Progenitor cell of endocrine pancreas (in vitro differentiated cells): ENCODE data around the gene PTK7. TPM values are rescaled to one million over a fixed set of nuclear protein-coding genes. Genes with fewer than 3 reads are reported as not detected.
"Not testable (repeated sequence)": the region's sequence is repeated elsewhere in the genome, so short reads cannot be mapped to it uniquely, and the experiment has no call there.

Experiments
- DNase-seq: peaks from one replicate; pipeline ENCODE4 v3.0.0; 2021; ENCODE audit warnings: low spot score; ENCODE audit not compliant: unreplicated experiment
- H3K27ac Mint-ChIP-seq: 2 replicates; pipeline ENCODE4 v1.8.0; 2021; ENCODE audit warnings: mild to moderate bottlenecking, moderate library complexity, mixed read lengths
- H3K27me3 Mint-ChIP-seq: 2 replicates; pipeline ENCODE4 v1.8.0; 2021; ENCODE audit warnings: mixed read lengths
- H3K36me3 Mint-ChIP-seq: 2 replicates; pipeline ENCODE4 v1.8.0; 2022; ENCODE audit warnings: mixed read lengths; ENCODE audit not compliant: insufficient read depth
- H3K4me1 Mint-ChIP-seq: 2 replicates; pipeline ENCODE4 v1.8.0; 2021; ENCODE audit warnings: low read depth, mixed read lengths
- H3K4me3 Mint-ChIP-seq: 2 replicates; pipeline ENCODE4 v1.8.0; 2021; ENCODE audit warnings: low read depth, mild to moderate bottlenecking, moderate library complexity, mixed read lengths
- H3K9me3 Mint-ChIP-seq: 2 replicates; pipeline ENCODE4 v1.8.0; 2021; ENCODE audit warnings: low read depth, mixed read lengths
- CTCF ChIP-seq: fragments of 200-600 bp; sonication (generic); IDR thresholded peaks from one replicate; pipeline ENCODE4 v1.5.0; 2021; ENCODE audit warnings: antibody characterized with exemption, mild to moderate bottlenecking; ENCODE audit not compliant: unreplicated experiment
- total RNA-seq: library from RNA; stranded (reverse); gene quantifications from 2 replicates; pipeline ENCODE4 v1.2.1, GENCODE V29; 2021

Gene PTK7
- total RNA-seq, 1 donor from 2014 or later, result 141 TPM

- Mint-ChIP-seq H3K27me3 (no peaks in the 10 kb centered on the region), H3K36me3 (peaks cover 3% of the 10 kb centered on the region), H3K4me1 (peaks cover 13% of the 10 kb centered on the region), H3K27ac (peak overlapping the region; percentile 92), H3K9me3 (no peaks in the 10 kb centered on the region), H3K4me3 (no peak overlapping the region)
- DNase-seq, result no peak
- TF ChIP-seq CTCF, result no peak
These were observed 27.3 kb downstream of the PTK7 start for GRCh38 chr6:43103253-43103876.

- Mint-ChIP-seq H3K9me3 (no peaks in the 10 kb centered on the region), H3K36me3 (peaks cover 3% of the 10 kb centered on the region), H3K4me1 (peaks cover 11% of the 10 kb centered on the region), H3K4me3 (no peak overlapping the region), H3K27ac (peak overlapping the region; percentile 51), H3K27me3 (no peaks in the 10 kb centered on the region)
- TF ChIP-seq CTCF, result no peak
- no peak for DNase-seq
These were observed 29.6 kb downstream of the PTK7 start for GRCh38 chr6:43105538-43106222.

- H3K4me3 Mint-ChIP-seq, result no peak overlapping the region
- DNase-seq, result no peak
- peaks cover 3% of the 10 kb centered on the region for H3K36me3 Mint-ChIP-seq
- peaks cover 14% of the 10 kb centered on the region for H3K4me1 Mint-ChIP-seq
- no peak overlapping the region for H3K27ac Mint-ChIP-seq
- TF ChIP-seq CTCF, result no peak
- H3K9me3 Mint-ChIP-seq, result no peaks in the 10 kb centered on the region
- no peaks in the 10 kb centered on the region for H3K27me3 Mint-ChIP-seq
These were observed 31.4 kb downstream of the PTK7 start for GRCh38 chr6:43107344-43108062.

GRCh38 chr6:43113431-43114260 is 37.5 kb downstream of the PTK7 start:
- peaks cover 3% of the 10 kb centered on the region for H3K36me3 Mint-ChIP-seq
- DNase-seq, result no peak
- peaks cover 19% of the 10 kb centered on the region for H3K4me1 Mint-ChIP-seq
- H3K27me3 Mint-ChIP-seq, result no peaks in the 10 kb centered on the region
- no peak for TF ChIP-seq CTCF
- no peak overlapping the region for H3K4me3 Mint-ChIP-seq
- no peaks in the 10 kb centered on the region for H3K9me3 Mint-ChIP-seq
- peak overlapping the region; percentile 94 for H3K27ac Mint-ChIP-seq

GRCh38 chr6:43115365-43115764 is 39.3 kb downstream of the PTK7 start:
- peaks cover 3% of the 10 kb centered on the region for H3K36me3 Mint-ChIP-seq
- no peak overlapping the region for H3K4me3 Mint-ChIP-seq
- no peaks in the 10 kb centered on the region for H3K9me3 Mint-ChIP-seq
- no peak for TF ChIP-seq CTCF
- peaks cover 20% of the 10 kb centered on the region for H3K4me1 Mint-ChIP-seq
- H3K27me3 Mint-ChIP-seq, result no peaks in the 10 kb centered on the region
- DNase-seq, result no peak
- H3K27ac Mint-ChIP-seq, result no peak overlapping the region

GRCh38 chr6:43117466-43117865 is 41.4 kb downstream of the PTK7 start:
- not testable (repeated sequence) for H3K4me3 Mint-ChIP-seq, H3K27me3 Mint-ChIP-seq, H3K36me3 Mint-ChIP-seq, H3K9me3 Mint-ChIP-seq, DNase-seq
- Mint-ChIP-seq H3K4me1 (peaks cover 18% of the 10 kb centered on the region), H3K27ac (peak overlapping the region; percentile 7)
